PC-9 (cell line): Measurements from ENCODE around the gene FUT3. TPM values are rescaled to one million over a fixed set of nuclear protein-coding genes. Genes with fewer than 3 reads are reported as not detected.

Source experiments
- BruUV-seq: library from RNA; stranded (reverse); fragments of 400-500 nt; replicated peaks from 2 replicates; lab custom pipeline; 2021; lab: Mats Ljungman, UMichigan
- CTCF ChIA-PET: fragments of 300-600 bp; sonication (Branson Sonifier 250); formaldehyde crosslinking; loops from one replicate; lab custom pipeline; 2022; ENCODE audit warnings: antibody characterized with exemption; lab: Charles Lee
- POLR2A ChIA-PET: fragments of 300-600 bp; sonication (Branson Sonifier 250); formaldehyde crosslinking; loops from one replicate; lab custom pipeline; 2022; ENCODE audit warnings: antibody characterized with exemption; ENCODE audit not compliant: unreplicated experiment; lab: Charles Lee
- DNase-seq, 2 experiments: peaks; one replicate each; pipeline versions ENCODE4 v3.0.0 to v3.0.0-alpha.2; 2015 to 2022; ENCODE audit warnings: mixed read lengths in 1 of 2
- H2AFZ ChIP-seq: fragments of 200-600 bp; sonication (generic); 2 replicates; pipeline ENCODE4 v1.8.1; 2017; ENCODE audit warnings: antibody characterized with exemption
- H3F3A ChIP-seq: fragments of 200-600 bp; sonication (generic); 2 replicates; pipeline ENCODE4 v1.8.1; 2017; ENCODE audit warnings: antibody characterized with exemption, mild to moderate bottlenecking, low read depth; ENCODE audit not compliant: insufficient read depth
- H3K27ac ChIP-seq: fragments of 200-600 bp; sonication (generic); 2 replicates; pipeline ENCODE4 v1.6.1; 2016; ENCODE audit warnings: mixed run types
- H3K27me3 ChIP-seq: fragments of 200-600 bp; sonication (generic); 2 replicates; pipeline ENCODE4 v1.6.1; 2016; ENCODE audit warnings: low read depth, mixed run types; ENCODE audit not compliant: insufficient read depth
- H3K36me3 ChIP-seq: fragments of 200-600 bp; sonication (generic); 2 replicates; pipeline ENCODE4 v1.6.1; 2016; ENCODE audit warnings: low read depth, mixed run types
- H3K4me1 ChIP-seq: fragments of 200-600 bp; sonication (generic); replicated peaks from 2 replicates; pipeline ENCODE4 v1.6.1; 2016; ENCODE audit warnings: mixed run types; ENCODE audit not compliant: insufficient read depth
- H3K4me2 ChIP-seq: fragments of 200-600 bp; sonication (generic); 2 replicates; pipeline ENCODE4 v1.6.1; 2017; ENCODE audit warnings: mixed run types
- H3K4me3 ChIP-seq: fragments of 200-600 bp; sonication (generic); 2 replicates; pipeline ENCODE4 v1.6.1; 2016; ENCODE audit warnings: mixed run types
- H3K79me2 ChIP-seq: fragments of 200-600 bp; sonication (generic); 2 replicates; pipeline ENCODE4 v1.6.1; 2017; ENCODE audit warnings: low read depth, mixed run types
- H3K9me2 ChIP-seq: fragments of 200-600 bp; sonication (generic); 2 replicates; pipeline ENCODE4 v1.8.1; 2017; ENCODE audit warnings: mild to moderate bottlenecking; ENCODE audit not compliant: insufficient read depth
- H3K9me3 ChIP-seq: fragments of 200-600 bp; sonication (generic); 2 replicates; pipeline ENCODE4 v1.8.1; 2016; ENCODE audit warnings: low read depth; ENCODE audit not compliant: insufficient read depth
- H4K20me1 ChIP-seq: fragments of 200-600 bp; sonication (generic); 2 replicates; pipeline ENCODE4 v1.8.1; 2017; ENCODE audit not compliant: insufficient read depth
- CTCF ChIP-seq: fragments of 200-600 bp; sonication (generic); conservative IDR thresholded peaks from 2 replicates; pipeline ENCODE4 v1.6.1; 2017; ENCODE audit warnings: mixed run types, antibody characterized with exemption, mild to moderate bottlenecking, moderate library complexity
- EZH2 ChIP-seq: fragments of 200-600 bp; sonication (generic); IDR thresholded peaks from 2 replicates; pipeline ENCODE4 v1.8.0; 2017; ENCODE audit warnings: antibody characterized with exemption, low read depth
- intact Hi-C: fragments of 100-400 bp; cut with micrococcal nuclease; formaldehyde crosslinking; loops from one replicate; pipeline ENCODE4 v1.10.0; 2022; ENCODE audit not compliant: unreplicated experiment
- total RNA-seq: library from RNA; stranded (reverse); gene quantifications from 2 replicates; pipeline ENCODE4 v1.2.3, GENCODE V29; 2021

Gene FUT3
- total RNA-seq, 1 experiment from 2014 or later, result 28.5 TPM

DNA sequence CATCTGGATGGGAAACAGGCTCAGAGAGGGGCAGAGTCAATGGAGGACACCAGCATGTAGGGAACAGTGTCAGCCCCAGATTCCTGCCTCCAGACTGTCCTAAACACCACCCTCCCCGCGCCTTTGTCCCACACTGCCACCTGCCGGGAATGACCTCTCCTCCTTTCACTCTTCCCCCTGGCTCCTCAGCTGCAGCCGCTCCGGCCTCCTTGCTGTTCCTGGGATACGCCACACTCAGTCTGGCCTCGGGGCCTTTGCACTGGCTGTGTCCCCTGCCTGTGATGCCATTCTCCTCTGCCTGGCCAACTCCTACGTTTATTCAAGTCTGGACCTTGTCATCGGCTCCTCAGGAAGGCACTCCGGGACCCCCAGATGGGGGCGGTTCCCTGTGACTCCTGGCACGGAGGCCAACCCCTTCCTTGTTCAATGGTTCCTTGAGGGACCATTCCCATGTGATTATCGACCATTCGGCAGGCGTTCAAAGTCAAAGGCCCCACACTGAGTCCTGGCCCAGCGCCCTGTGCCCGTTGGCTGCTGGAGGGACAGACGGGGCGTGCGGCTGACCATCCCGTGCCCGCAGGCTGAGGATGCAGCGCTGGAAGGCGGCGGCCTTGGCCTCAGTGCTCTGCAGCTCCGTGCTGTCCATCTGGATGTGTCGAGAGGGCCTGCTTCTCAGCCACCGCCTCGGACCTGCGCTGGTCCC lies 27.5 kb downstream of the FUT3 start:
- Histone ChIP-seq H3K36me3 (no peaks in the 10 kb centered on the region), H3K9me2 (no peaks in the 10 kb centered on the region), H3F3A (peaks cover 12% of the 10 kb centered on the region; the same call in 1 of the 2 replicates), H3K4me1 (0 out of 2 replicates have a peak, but pooled peaks cover 9% of the 10 kb centered on the region), H4K20me1 (no peaks in the 10 kb centered on the region), H3K4me2 (no peak overlapping the region), H3K4me3 (no peak overlapping the region), H2AFZ (no peak overlapping the region), H3K79me2 (no peaks in the 10 kb centered on the region), H3K9me3 (no peaks in the 10 kb centered on the region), H3K27ac (no peak overlapping the region), H3K27me3 (no peaks in the 10 kb centered on the region)
- no peak for TF ChIP-seq EZH2
- TF ChIP-seq CTCF, result peak; percentile 52; the same call in 1 of the 2 replicates
- ChIA-PET CTCF (no interaction called here), POLR2A (interaction anchor here (0.5 kb wide), 1 partner anchor 31 kb away, joined by 24 read pairs; no protein-coding TSS in a partner anchor)
- BruUV-seq, result no TSS peak
- DNase-seq, result peak in 1 of 2 experiments; percentile 21
- intact Hi-C loops, result no loop called here

DNA sequence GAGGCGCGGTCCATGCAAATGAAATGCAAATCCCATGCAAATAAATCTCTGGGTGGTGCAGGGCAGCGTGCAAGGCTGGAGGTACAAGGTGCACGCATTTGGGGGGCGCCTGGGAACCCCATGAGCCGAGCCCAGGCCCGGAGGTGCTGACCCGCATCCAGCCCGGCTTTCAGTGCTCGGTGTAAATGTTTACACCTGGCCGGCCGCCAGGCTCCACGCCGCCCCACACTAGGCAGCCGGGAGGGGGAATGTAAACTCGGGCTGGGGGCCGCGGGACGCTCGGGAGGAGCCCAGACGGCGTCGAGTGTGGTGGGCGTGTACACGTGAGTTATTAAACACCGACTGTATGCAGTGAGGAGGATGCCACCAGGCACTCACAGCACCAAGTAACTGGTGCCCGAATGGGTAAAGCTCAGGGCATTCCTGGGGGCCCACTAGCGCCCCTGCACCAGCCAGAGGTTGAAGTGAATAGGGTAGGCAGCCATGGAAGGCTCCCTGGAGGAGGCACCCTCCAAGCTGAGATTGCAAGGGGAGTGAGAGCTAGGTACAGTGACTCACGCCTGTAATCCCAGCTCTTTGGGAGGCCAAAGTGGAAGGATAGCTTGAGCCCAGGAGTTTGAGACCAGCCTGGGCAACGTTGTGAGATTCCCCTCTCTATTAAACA lies 28.9 kb downstream of the FUT3 start:
- BruUV-seq, result no TSS peak
- H3K4me3 ChIP-seq, result no peak overlapping the region
- TF ChIP-seq CTCF, result no peak
- TF ChIP-seq EZH2, result no peak
- intact Hi-C loops, result no loop called here
- no peak overlapping the region for H3K27ac ChIP-seq
- no peak for DNase-seq
- H3K9me3 ChIP-seq, result no peaks in the 10 kb centered on the region
- H3K36me3 ChIP-seq, result no peaks in the 10 kb centered on the region
- H3K27me3 ChIP-seq, result no peaks in the 10 kb centered on the region
- no peaks in the 10 kb centered on the region for H3K79me2 ChIP-seq
- H2AFZ ChIP-seq, result no peak overlapping the region
- no peaks in the 10 kb centered on the region for H3K9me2 ChIP-seq
- H4K20me1 ChIP-seq, result no peaks in the 10 kb centered on the region
- peaks cover 10% of the 10 kb centered on the region; the same call in 1 of the 2 replicates for H3F3A ChIP-seq
- CTCF ChIA-PET, result interaction anchor here (0.6 kb wide), 1 partner anchor 467 kb away, joined by 3 read pairs; no protein-coding TSS in a partner anchor
- POLR2A ChIA-PET, result no interaction called here
- no peak overlapping the region for H3K4me2 ChIP-seq
- H3K4me1 ChIP-seq, result 0 out of 2 replicates have a peak, but pooled peaks cover 9% of the 10 kb centered on the region

- Histone ChIP-seq H4K20me1 (no peaks in the 10 kb centered on the region), H3K4me2 (no peak overlapping the region), H3K79me2 (no peaks in the 10 kb centered on the region), H2AFZ (no peak overlapping the region), H3K9me3 (no peaks in the 10 kb centered on the region), H3K36me3 (no peaks in the 10 kb centered on the region), H3K4me1 (0 out of 2 replicates have a peak, but pooled peaks cover 4% of the 10 kb centered on the region), H3K27me3 (no peaks in the 10 kb centered on the region), H3K4me3 (no peak overlapping the region), H3K27ac (no peak overlapping the region), H3K9me2 (no peaks in the 10 kb centered on the region), H3F3A (peaks cover 4% of the 10 kb centered on the region; the same call in 1 of the 2 replicates)
- DNase-seq, result no peak
- ChIA-PET POLR2A (no interaction called here), CTCF (interaction anchor here (0.6 kb wide), 1 partner anchor 466 kb away, joined by 3 read pairs; no protein-coding TSS in a partner anchor)
- TF ChIP-seq EZH2 (no peak), CTCF (no peak)
- intact Hi-C loops, result no loop called here
- BruUV-seq, result no TSS peak
Observed at GRCh38 chr19:5821521-5822180, 29.6 kb downstream of the FUT3 start.
